Measurements from ENCODE around the gene KANK2.
"Not testable (repeated sequence)": the region's sequence is repeated elsewhere in the genome, so short reads cannot be mapped to it uniquely, and the experiment has no call there.

Gene KANK2

GRCh38 chr19:11181488-11181887 is 15.9 kb downstream of the KANK2 start:
- no peak for DNase-seq (ENCODE audit: low spot score)
- in situ Hi-C loops (cut with MboI; ENCODE audit: low pct_unique_long_range_greater_than_20kb, low sequenced_read_pairs, unreplicated experiment), result no loop called here
- TF ChIP-seq, protein P1, sequence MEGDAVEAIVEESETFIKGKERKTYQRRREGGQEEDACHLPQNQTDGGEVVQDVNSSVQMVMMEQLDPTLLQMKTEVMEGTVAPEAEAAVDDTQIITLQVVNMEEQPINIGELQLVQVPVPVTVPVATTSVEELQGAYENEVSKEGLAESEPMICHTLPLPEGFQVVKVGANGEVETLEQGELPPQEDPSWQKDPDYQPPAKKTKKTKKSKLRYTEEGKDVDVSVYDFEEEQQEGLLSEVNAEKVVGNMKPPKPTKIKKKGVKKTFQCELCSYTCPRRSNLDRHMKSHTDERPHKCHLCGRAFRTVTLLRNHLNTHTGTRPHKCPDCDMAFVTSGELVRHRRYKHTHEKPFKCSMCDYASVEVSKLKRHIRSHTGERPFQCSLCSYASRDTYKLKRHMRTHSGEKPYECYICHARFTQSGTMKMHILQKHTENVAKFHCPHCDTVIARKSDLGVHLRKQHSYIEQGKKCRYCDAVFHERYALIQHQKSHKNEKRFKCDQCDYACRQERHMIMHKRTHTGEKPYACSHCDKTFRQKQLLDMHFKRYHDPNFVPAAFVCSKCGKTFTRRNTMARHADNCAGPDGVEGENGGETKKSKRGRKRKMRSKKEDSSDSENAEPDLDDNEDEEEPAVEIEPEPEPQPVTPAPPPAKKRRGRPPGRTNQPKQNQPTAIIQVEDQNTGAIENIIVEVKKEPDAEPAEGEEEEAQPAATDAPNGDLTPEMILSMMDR (IDR thresholded peaks at IDR 0.05; ENCODE audit: extremely low read depth, insufficient read depth, missing control alignments), result no peak

- DNase-seq (ENCODE audit: low spot score); in situ Hi-C loops (cut with MboI; ENCODE audit: low pct_unique_long_range_greater_than_20kb, low sequenced_read_pairs, unreplicated experiment): not testable (repeated sequence)
Observed at GRCh38 chr19:11180975-11181374, 16.4 kb downstream of the KANK2 start.

DNA sequence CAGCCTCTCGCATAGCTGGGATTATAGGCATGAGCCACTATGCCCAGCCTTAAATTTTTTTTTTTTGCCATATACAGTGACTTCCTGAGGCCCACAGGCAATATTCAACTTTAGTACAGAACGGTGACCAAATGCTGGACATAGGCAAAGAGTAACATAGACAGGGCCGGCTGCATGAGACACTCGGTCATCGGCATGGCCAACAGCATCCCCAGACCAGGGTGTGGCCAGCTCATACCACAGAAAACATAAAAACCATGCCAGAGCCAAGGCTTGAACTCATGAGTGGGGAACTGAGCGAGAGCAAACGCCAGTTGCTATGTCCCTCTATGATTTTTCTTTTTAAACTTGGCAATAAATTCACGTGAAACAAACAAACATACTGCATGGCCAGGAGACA is 17.0 kb downstream of the KANK2 start:
- peak; percentile 9 for DNase-seq (ENCODE audit: low spot score)
- TF ChIP-seq, protein P1 (IDR thresholded peaks at IDR 0.05; ENCODE audit: extremely low read depth, insufficient read depth, missing control alignments), result no peak
- in situ Hi-C loops (cut with MboI; ENCODE audit: low pct_unique_long_range_greater_than_20kb, low sequenced_read_pairs, unreplicated experiment), result no loop called here

- in situ Hi-C loops (cut with MboI; ENCODE audit: low pct_unique_long_range_greater_than_20kb, low sequenced_read_pairs, unreplicated experiment), result no loop called here
- peak; percentile 81 for DNase-seq (ENCODE audit: low spot score)
- TF ChIP-seq, protein P1 (IDR thresholded peaks at IDR 0.05; ENCODE audit: extremely low read depth, insufficient read depth, missing control alignments), result no peak
Observed at GRCh38 chr19:11179716-11180297, 17.5 kb downstream of the KANK2 start.

DNA sequence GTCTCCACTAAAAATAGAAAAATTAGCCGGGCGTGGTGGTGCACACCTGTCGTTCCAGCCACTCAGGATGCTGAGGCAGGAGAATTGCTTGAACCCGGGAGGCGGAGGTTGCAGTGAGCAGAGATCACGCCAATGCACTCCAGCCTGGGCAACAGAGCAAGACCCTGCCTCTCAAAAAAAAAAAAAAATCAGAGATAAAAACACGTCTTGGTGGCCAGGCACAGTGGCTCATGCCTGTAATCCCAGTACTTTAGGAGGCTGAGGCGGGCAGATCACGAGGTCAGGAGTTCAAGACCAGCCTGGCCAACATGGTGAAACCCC is 18.2 kb downstream of the KANK2 start:
- in situ Hi-C loops (cut with MboI; ENCODE audit: low pct_unique_long_range_greater_than_20kb, low sequenced_read_pairs, unreplicated experiment); DNase-seq (ENCODE audit: low spot score): not testable (repeated sequence)

DNA sequence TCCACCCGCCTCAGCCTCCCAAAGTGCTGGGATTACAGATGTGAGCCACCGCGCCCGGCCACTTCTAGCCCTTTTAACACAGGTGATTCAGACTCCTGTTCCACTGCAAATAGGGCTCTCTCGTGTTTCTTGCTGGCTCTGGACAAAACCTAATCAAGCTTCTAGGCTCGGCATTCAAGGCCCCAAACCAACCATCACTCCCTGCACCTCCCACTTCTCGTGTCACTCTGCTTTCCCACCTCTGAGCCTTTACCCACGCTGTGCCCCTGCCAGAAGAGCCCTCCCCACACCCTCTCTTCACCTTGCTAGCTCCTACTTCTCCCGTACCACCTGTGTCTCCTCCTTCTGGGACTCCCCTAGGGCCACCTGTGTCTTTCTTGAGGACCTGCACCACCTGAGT is 19.8 kb downstream of the KANK2 start:
- in situ Hi-C loops (cut with MboI; ENCODE audit: low pct_unique_long_range_greater_than_20kb, low sequenced_read_pairs, unreplicated experiment), result no loop called here
- DNase-seq (ENCODE audit: low spot score), result no peak
- TF ChIP-seq, protein P1 (IDR thresholded peaks at IDR 0.05; ENCODE audit: extremely low read depth, insufficient read depth, missing control alignments), result no peak

DNA sequence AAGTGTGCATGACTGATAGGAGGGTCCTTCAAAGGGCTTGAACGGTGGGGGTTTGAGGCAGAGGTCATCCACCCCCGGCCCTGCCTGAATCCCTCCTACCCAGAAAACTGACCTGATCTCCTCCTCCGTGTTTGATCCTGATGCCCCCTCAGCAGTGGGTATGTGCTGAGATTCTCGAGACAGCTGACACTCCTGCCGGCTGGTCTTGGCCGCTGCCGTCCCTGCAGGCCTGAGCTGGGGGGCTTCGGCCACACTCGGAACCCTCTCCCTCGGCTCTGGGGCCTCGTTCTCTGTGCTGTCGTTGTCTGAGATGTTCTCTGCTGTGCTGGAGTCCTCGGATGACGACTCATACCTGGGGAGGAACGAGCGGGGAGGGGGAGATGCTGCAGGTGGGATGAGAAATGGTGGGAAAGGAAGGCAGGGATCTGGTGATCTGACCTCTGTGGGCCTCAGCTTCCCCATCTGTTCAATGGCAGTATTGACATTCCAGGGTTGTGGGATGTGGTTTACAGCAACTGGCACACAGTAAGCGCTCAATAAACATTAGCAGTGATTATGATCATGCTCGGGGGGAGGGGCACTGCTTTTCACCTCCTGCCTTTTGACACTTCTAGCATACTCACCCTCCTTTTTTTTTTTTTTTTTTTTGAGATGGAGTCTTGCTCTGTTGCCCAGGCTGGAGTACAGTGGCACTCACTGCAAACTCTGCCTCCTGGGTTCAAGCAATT is 20.7 kb downstream of the KANK2 start:
- TF ChIP-seq, protein P1 (IDR thresholded peaks at IDR 0.05; ENCODE audit: extremely low read depth, insufficient read depth, missing control alignments), result no peak

More for the DNA sequence above, 20.7 kb downstream of the KANK2 start:
- in situ Hi-C loops (cut with MboI; ENCODE audit: low pct_unique_long_range_greater_than_20kb, low sequenced_read_pairs, unreplicated experiment), result no loop called here
- DNase-seq (ENCODE audit: low spot score), result no peak

All from GM13977 (cell line).